DOHH2 (cell line): ENCODE measurements around the gene HSPB2.

Experiments used
- CTCF ChIP-seq: fragments of 200-600 bp; sonication (generic); IDR thresholded peaks from one replicate; pipeline ENCODE4 v1.5.1; 2014; ENCODE audit warnings: antibody characterized with exemption, mild to moderate bottlenecking, low read depth, low read length; ENCODE audit not compliant: poor library complexity, severe bottlenecking
- EZH2phosphoT487 ChIP-seq: fragments of 200-600 bp; sonication (generic); IDR thresholded peaks from 2 replicates; pipeline ENCODE4 v1.6.1; 2017; ENCODE audit warnings: borderline replicate concordance, mild to moderate bottlenecking, antibody characterized with exemption, low read length, moderate library complexity, mixed read lengths

- TF ChIP-seq CTCF (no peak), EZH2phosphoT487 (no peak)
Measured at GRCh38 chr11:111908639-111909305, 3.8 kb upstream of the HSPB2 start.
